Gastrocnemius medialis (tissue), 4 donors: Measurements from ENCODE around the gene LFNG.

Experiments
- CTCF ChIP-seq, 5 experiments: fragments of 450-650 bp in 3 of 5; fragments of 200-600 bp in 2 of 5; sonication (generic) in 2 of 5; IDR thresholded peaks in 4 of 5; conservative IDR thresholded peaks in 1 of 5; 1 replicate in 4 of 5; 2 replicates in 1 of 5; pipeline ENCODE4 v1.5.1; 2016 to 2019; ENCODE audit warnings: antibody characterized with exemption in 5 of 5, mild to moderate bottlenecking in 3 of 5, moderate library complexity in 3 of 5
- POLR2A ChIP-seq, 2 donors: fragments of 450-650 bp; IDR thresholded peaks; one replicate each; pipeline ENCODE4 v1.6.1; 2017; ENCODE audit warnings: antibody characterized with exemption in 2 of 2, mild to moderate bottlenecking in 2 of 2, moderate library complexity in 2 of 2

- no peak for TF ChIP-seq CTCF (IDR thresholded peaks at IDR 0.05 in 4 of 5, conservative IDR thresholded peaks at IDR 0.05 in 1 of 5)
- TF ChIP-seq POLR2A (IDR thresholded peaks at IDR 0.05), result no peak
Measured at GRCh38 chr7:2575046-2575732, 55.6 kb downstream of the LFNG start.
